Neural progenitor cell (in vitro differentiated cells): ENCODE data around the gene UGT1A6.

Experiments
- CTCF ChIP-seq: fragments of 200-600 bp; sonication (generic); IDR thresholded peaks from 2 replicates; pipeline ENCODE4 v1.5.1; 2017; ENCODE audit warnings: antibody characterized with exemption, mild to moderate bottlenecking
- EZH2phosphoT487 ChIP-seq: fragments of 200-600 bp; sonication (generic); IDR thresholded peaks from 2 replicates; pipeline ENCODE4 v1.6.1; 2017; ENCODE audit warnings: antibody characterized with exemption

GRCh38 chr2:233673896-233674295, 18.8 kb upstream of the UGT1A6 start:
- no peak for TF ChIP-seq CTCF
- TF ChIP-seq EZH2phosphoT487: no peak
